GM18909 (cell line): ENCODE results near the gene DIS3L2.
A peak's percentile ranks its signal among the peaks of the same experiment; 100 is the strongest.
"Not testable (repeated sequence)": the region's sequence is repeated elsewhere in the genome, so short reads cannot be mapped to it uniquely, and the experiment has no call there.

ENCODE experiments used
- ATAC-seq: cut with Tn5 transposase; IDR thresholded peaks from one replicate; pipeline ENCODE4 v1.9.1; 2021; ENCODE audit warnings: mild to moderate bottlenecking; ENCODE audit not compliant: unreplicated experiment, poor library complexity

The DIS3L2 gene

DNA sequence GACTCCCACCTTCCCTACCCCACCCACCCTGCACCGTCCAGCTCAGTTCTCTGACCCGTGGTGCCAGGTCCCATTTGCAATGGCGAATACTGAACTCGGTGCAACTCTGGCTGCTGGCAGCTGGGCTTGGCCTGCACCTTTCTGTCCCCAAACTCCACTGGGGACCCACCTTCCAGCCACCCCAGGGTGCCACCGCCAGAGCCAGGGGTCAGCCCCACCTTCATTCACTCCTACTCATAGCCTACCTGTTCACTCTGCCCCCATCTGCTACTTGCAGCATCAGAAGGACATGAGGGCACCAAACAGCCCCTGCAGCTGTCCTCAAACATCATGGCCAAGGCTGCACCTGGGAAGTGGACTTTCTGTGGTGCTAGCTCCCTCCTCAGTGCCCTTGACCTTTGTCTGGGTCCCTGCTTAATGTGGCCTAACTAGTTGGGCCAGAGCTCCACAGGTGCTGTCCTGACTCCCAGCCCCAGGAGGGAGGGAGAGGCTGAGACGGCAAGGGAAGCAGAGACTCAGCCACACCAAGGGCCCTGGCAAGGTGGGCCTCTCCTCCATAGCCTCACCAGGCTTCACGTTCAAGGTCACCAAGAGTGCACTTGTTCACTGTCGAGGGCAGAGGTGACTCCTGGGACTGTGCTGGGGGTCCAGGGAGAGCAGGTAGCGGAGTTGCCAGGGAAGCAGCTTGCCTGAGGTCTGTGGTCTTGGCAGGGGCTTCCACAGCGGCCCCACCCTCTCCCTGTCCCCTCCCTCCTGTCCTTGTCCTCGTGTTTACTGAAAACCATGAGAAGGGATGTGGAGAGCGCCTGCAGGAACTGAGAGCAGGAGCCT, 365.0 kb downstream of the DIS3L2 start:
- not testable (repeated sequence) for ATAC-seq

DNA sequence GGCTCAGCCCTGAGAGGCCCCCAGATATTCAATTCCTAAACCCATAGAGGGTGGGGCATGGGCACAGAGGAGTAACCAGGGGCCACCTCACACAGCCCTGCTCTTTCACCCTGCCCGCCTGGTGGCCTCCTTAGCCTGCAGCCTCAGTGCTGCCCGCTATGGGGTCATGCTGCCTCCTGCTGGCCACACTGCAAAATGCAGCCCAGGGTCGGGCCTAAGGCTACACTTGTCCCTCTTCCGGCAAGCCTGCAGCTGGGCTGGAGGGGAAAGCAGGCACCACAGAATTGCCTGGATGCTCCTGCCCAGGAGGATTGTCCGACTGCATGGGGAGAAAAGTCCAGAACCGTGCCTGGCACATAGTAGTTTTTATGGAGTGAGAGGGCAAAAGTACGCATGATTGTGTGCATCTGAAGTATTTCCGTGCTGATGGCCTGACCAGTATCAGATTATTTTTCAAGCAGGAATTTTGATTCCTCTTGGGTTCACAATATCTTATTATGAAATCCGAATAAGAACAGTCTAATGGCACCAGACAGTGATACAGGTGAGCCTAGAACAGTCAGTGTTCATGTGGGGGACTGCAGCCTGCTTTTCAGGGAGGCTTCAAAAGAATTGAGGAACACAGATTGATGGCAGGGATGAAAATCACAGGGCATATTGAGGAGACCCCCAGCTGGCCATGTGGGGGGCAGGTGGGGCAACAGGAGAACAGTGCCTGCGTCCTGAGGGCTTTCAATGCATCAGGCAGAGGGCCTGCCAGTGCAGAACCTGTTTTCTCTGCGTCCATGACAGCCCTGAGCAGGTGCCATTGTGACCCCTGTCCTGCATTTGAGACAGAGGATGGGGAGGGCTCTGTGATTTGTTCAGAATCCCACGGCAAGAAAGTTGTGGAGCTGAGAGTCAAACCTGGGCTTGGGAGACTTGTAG, 365.9 kb downstream of the DIS3L2 start:
- ATAC-seq, result peak; percentile 42

DNA sequence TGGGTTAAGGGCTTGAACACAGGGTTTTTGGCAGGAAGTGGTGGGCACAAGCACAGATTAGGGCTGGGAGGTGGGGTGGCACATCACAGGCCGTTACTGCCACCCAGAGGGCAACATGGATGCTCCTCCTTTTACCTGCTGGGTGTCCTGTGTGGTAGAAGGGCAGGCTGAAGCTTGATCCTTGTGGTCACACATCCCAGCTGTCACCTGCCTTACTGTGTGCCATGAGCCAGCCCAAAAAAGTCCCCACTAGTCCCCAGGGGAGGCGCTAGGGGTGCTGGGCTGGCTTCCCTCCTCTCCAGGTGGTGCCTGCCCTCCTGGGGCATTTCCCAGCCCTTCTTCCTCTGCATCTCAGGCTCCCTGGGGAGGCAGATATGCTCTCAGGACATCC, 366.5 kb downstream of the DIS3L2 start:
- ATAC-seq, result no peak

DNA sequence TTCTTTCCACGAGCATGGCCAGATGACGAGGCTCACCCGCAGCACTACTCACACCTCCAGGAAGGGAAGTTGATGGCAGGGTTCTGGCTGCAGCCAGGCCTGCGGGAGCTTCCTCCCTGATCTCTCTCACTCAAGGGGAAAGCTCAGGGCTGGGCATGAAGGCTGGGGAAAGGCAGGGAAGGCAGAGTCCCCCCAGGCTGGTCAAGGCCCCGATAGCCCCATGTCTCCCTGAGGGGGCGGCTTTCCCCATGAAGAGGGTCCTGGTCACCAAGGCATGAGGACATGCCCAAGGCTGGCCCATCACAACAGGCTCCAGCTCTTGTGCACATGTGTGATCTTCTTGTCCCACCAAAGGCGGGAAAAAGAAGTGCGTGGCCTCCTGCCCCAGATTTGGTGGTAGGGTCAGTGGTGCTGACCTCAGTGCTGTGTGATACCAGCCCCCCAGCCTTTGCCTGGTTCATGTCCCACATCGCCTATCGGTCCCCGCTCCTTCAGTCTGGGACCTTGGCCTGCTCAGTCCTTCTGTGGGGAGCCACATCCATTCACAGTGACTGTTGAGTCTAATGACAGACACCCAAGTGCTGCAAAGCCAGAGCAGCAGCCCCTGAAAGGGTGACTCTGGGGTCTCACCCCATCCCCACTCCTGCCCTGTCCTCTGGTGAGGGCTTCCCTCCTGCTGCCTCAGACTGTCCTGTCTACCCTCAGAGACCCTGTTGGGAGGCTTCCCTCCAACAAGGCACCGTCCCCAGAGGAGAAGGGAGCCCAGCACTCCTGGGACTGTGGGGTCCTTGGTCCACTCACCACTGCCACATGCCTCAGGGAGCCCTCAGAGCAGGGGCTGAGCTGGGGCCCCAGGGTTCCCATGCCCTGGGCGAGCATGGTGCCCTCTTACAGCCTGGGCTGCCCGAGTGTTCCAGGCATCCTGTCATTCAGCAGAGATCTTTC, 367.3 kb downstream of the DIS3L2 start:
- ATAC-seq, result no peak

GRCh38 chr2:232329716-232330067, 368.2 kb downstream of the DIS3L2 start:
- ATAC-seq, result no peak

- no peak for ATAC-seq
Observed at GRCh38 chr2:232330068-232330999, 368.8 kb downstream of the DIS3L2 start.

GRCh38 chr2:232331061-232331460, 369.5 kb downstream of the DIS3L2 start:
- not testable (repeated sequence) for ATAC-seq

- ATAC-seq, result not testable (repeated sequence)
Observed at GRCh38 chr2:232331641-232332040, 370.1 kb downstream of the DIS3L2 start.

GRCh38 chr2:232332244-232332939, 370.9 kb downstream of the DIS3L2 start:
- ATAC-seq, result not testable (repeated sequence)

DNA sequence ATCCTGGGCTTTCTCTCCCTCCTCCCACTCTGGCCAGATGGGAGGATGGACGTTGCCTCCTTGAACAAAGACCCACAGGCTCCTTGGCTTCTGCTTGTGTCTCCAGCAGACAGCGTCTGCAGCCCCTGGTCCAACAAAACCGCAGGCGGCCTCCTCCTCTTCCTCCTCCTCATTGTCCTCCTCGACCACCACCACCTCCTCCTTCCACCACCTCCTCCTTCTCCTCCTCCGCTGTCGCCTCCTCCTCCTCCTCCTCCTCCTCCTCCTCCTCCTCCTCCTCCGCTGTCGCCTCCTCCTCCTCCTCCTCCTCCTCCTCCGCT, 371.4 kb downstream of the DIS3L2 start:
- no peak for ATAC-seq

GRCh38 chr2:232333361-232334135, 372.0 kb downstream of the DIS3L2 start:
- ATAC-seq, result no peak

DNA sequence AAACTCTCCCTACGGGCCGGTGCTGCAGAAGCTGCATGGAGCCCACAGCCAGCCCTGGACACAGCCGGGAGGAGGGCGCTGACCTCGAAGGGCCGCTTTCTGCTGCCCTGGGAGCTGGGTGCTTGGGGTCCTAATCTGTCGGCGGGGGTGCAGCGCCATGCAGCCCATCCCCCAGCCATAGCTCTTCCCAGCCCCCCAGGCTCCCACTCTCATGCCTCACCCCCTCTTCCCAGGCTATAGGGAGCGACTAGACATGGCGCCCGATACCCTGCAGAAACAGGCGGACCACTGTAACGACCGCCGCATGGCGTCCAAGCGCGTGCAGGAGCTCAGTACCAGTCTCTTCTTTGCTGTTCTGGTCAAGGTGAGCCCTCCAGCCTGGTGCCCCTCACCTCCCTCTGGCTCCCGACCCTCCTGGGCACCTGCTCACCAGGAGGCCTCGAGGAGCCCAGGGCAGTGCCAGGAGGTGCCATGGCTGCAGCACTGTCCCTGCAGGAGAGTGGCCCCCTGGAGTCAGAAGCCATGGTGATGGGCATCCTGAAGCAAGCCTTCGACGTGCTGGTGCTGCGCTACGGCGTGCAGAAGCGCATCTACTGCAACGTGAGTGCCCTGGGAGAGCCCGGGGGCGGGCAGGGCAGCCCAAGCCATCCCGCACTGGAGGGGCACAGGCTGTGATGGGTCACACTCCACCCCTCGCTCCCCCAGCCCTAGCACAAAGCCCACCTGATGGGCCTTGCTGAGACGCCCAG, 372.8 kb downstream of the DIS3L2 start:
- not testable (repeated sequence) for ATAC-seq

DNA sequence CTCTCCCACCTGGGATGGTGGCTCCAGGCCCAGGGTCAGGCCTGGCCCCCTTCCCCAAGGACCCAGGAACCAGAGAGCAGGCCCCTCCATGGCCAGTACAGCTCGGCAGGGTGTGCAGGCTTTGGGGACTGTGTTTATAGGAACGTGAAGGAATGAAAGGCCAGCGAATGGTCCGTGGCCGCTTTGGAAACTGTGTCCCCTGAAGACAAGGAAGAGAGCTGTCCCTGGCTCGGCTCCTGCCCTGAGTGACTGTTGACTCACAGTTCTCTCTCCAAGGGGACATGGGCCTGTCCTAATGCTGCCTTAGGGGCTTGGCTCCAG, 373.3 kb downstream of the DIS3L2 start:
- ATAC-seq, result not testable (repeated sequence)

DNA sequence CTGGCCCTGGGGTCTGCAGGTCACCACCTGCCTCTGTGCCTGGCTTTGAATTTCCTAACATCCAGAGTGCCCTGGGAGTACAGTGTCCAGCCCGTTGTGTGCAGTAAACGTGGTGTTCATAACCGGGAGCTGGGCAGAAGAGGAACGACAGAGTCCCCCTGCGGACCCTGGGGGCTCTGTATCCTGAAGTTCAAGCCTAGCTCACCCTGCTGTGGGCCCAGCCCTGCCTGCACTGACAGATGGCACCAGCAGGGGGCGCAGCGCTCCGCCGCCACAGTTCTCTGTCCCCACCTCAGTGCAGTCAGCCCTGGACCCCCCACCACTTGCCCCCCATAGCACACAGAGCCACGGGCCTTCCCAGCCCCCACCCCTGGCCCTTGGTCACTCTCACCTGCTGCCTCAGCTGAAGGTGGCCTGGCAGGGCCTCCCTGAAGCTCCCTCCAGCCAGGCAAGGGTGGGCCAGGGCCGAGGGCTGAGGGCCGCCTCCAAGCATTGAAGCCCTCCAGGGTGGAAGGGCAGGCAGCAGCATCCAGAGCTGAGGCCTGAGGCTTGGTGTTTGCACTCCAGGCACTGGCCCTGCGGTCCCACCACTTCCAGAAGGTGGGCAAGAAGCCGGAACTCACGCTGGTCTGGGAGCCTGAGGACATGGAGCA, 373.8 kb downstream of the DIS3L2 start:
- not testable (repeated sequence) for ATAC-seq

GRCh38 chr2:232335859-232336215, 374.3 kb downstream of the DIS3L2 start:
- no peak for ATAC-seq

GRCh38 chr2:232336241-232336736, 374.8 kb downstream of the DIS3L2 start:
- ATAC-seq, result no peak
